Panc1 (cell line): Measurements from ENCODE around the gene FUCA2. TPM values are rescaled to one million over a fixed set of nuclear protein-coding genes. Genes with fewer than 3 reads are reported as not detected.

Experiments
- ATAC-seq: fragments of 200-7000 bp; cut with Tn5 transposase; 2 replicates; pipeline ENCODE4 v1.9.1; 2020; ENCODE audit warnings: mild to moderate bottlenecking, moderate library complexity
- BruUV-seq: library from RNA; stranded (reverse); fragments of 400-500 nt; replicated peaks from 2 replicates; lab custom pipeline; 2021; lab: Mats Ljungman, UMichigan
- CTCF ChIA-PET: fragments of 300-600 bp; sonication (Branson Sonifier 250); formaldehyde crosslinking; loops from one replicate; lab custom pipeline; 2022; ENCODE audit warnings: antibody characterized with exemption; lab: Charles Lee
- POLR2A ChIA-PET: fragments of 300-600 bp; sonication (Branson Sonifier 250); formaldehyde crosslinking; loops from one replicate; lab custom pipeline; 2022; ENCODE audit warnings: antibody characterized with exemption; lab: Charles Lee
- DNase-seq: peaks from one replicate; pipeline ENCODE4 v3.0.0-alpha.2; 2010; ENCODE audit warnings: low read depth, low spot score
- H3K27ac ChIP-seq: 2 replicates; pipeline ENCODE4 v1.5.1; 2011; ENCODE audit warnings: mild to moderate bottlenecking, low read length, inconsistent platforms
- H3K27me3 ChIP-seq: fragments of 200-500 bp; sonication (Bioruptor generic); 2 replicates; pipeline ENCODE4 v1.6.0; 2014; ENCODE audit warnings: low read length, inconsistent platforms; ENCODE audit not compliant: control insufficient read depth, insufficient read depth
- H3K36me3 ChIP-seq: fragments of 200-500 bp; sonication (Bioruptor generic); 2 replicates; pipeline ENCODE4 v1.5.1; 2014; ENCODE audit warnings: inconsistent platforms, mild to moderate bottlenecking, low read length, moderate library complexity; ENCODE audit not compliant: control insufficient read depth, insufficient read depth
- H3K4me1 ChIP-seq: 2 replicates; pipeline ENCODE4 v1.5.1; 2011; ENCODE audit warnings: inconsistent platforms, mild to moderate bottlenecking, low read length, moderate library complexity; ENCODE audit not compliant: control insufficient read depth, insufficient read depth
- H3K4me3 ChIP-seq, 2 experiments: 2 replicates each; pipeline ENCODE4 v1.5.1; 2011 to 2012; ENCODE audit warnings: low read depth in 2 of 2, low read length in 2 of 2, mild to moderate bottlenecking in 2 of 2, inconsistent platforms in 1 of 2, moderate library complexity in 1 of 2
- H3K9me3 ChIP-seq: fragments of 200-500 bp; sonication (Bioruptor generic); 2 replicates; pipeline ENCODE4 v1.5.1; 2014; ENCODE audit warnings: low read depth, mild to moderate bottlenecking, inconsistent platforms, low read length, moderate library complexity; ENCODE audit not compliant: control insufficient read depth, insufficient read depth
- POLR2AphosphoS5 ChIP-seq: IDR thresholded peaks from 2 replicates; pipeline ENCODE4 v1.6.1; 2012; ENCODE audit warnings: mild to moderate bottlenecking, low read depth, low read length, moderate library complexity
- SIN3A ChIP-seq: IDR thresholded peaks from 2 replicates; pipeline ENCODE4 v1.6.1; 2012; ENCODE audit warnings: low read depth, mild to moderate bottlenecking, low read length, moderate library complexity, borderline replicate concordance; ENCODE audit not compliant: insufficient read depth
- TCF7L2 ChIP-seq: IDR thresholded peaks from 2 replicates; pipeline ENCODE4 v1.6.1; 2011; ENCODE audit warnings: mild to moderate bottlenecking, low read depth, low read length, inconsistent platforms
- in situ Hi-C: cut with HindIII; loops from 2 replicates; pipeline ENCODE4 v1.10.0; 2016; ENCODE audit warnings: low sequenced_read_pairs, low pct_unique_long_range_greater_than_20kb
- intact Hi-C: fragments of 100-400 bp; cut with micrococcal nuclease; formaldehyde crosslinking; loops from one replicate; pipeline ENCODE4 v1.10.0; 2022; ENCODE audit not compliant: unreplicated experiment
- total RNA-seq: library from RNA; stranded (reverse); gene quantifications from one replicate; pipeline ENCODE4 v1.2.1, GENCODE V29; 2021; ENCODE audit not compliant: unreplicated experiment
- TF ChIP-seq, protein P1 (sequence below), 2 experiments: IDR thresholded peaks; 2 replicates each; pipeline ENCODE4 v1.6.1; 2011 to 2012; ENCODE audit warnings: low read depth in 2 of 2, control low read depth in 1 of 2, low read length in 1 of 2, mild to moderate bottlenecking in 1 of 2, moderate library complexity in 1 of 2; ENCODE audit not compliant: insufficient read depth in 1 of 2
- TF ChIP-seq, protein P2 (sequence below): fragments of 450-650 bp; IDR thresholded peaks from 2 replicates; pipeline ENCODE4 v1.5.1; 2017; ENCODE audit warnings: mild to moderate bottlenecking

The FUCA2 gene
- total RNA-seq, 1 experiment from 2014 or later, result 68.1 TPM

DNA sequence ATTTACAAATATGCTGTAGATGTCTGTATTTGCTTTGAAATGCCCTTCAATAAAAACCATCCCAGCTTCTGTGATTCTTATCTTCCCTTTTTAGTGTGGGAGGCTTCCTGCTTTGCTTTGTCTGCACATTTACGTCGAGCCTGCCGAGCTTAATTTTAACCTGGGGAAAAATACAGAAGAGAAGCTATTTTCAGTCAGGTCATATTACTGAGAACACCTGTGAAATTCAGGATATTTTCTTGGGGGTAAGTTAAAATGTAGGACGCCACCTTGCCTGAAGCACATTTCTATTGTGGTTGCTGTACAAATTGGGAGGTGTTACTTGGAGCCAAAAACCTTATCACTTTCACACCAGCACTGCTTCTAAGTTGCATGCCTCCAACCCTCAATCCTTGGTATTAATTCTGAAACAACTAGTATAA, 43.6 kb upstream of the FUCA2 start:
- in situ Hi-C loops, result no loop called here
- peaks cover 17% of the 10 kb centered on the region for H3K4me1 ChIP-seq
- CTCF ChIA-PET, result no interaction called here
- intact Hi-C loops, result no loop called here
- H3K4me3 ChIP-seq, result no peak overlapping the region
- H3K36me3 ChIP-seq, result no peaks in the 10 kb centered on the region
- TF ChIP-seq POLR2AphosphoS5, result no peak
- no peak for TF ChIP-seq SIN3A
- TF ChIP-seq, protein P1, sequence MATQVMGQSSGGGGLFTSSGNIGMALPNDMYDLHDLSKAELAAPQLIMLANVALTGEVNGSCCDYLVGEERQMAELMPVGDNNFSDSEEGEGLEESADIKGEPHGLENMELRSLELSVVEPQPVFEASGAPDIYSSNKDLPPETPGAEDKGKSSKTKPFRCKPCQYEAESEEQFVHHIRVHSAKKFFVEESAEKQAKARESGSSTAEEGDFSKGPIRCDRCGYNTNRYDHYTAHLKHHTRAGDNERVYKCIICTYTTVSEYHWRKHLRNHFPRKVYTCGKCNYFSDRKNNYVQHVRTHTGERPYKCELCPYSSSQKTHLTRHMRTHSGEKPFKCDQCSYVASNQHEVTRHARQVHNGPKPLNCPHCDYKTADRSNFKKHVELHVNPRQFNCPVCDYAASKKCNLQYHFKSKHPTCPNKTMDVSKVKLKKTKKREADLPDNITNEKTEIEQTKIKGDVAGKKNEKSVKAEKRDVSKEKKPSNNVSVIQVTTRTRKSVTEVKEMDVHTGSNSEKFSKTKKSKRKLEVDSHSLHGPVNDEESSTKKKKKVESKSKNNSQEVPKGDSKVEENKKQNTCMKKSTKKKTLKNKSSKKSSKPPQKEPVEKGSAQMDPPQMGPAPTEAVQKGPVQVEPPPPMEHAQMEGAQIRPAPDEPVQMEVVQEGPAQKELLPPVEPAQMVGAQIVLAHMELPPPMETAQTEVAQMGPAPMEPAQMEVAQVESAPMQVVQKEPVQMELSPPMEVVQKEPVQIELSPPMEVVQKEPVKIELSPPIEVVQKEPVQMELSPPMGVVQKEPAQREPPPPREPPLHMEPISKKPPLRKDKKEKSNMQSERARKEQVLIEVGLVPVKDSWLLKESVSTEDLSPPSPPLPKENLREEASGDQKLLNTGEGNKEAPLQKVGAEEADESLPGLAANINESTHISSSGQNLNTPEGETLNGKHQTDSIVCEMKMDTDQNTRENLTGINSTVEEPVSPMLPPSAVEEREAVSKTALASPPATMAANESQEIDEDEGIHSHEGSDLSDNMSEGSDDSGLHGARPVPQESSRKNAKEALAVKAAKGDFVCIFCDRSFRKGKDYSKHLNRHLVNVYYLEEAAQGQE (IDR thresholded peaks at IDR 0.05; ENCODE audit: insufficient read depth in 1 of 2, low read depth in 2 of 2, low read length in 1 of 2), result no peak
- no peak for TF ChIP-seq TCF7L2
- TF ChIP-seq, protein P2, sequence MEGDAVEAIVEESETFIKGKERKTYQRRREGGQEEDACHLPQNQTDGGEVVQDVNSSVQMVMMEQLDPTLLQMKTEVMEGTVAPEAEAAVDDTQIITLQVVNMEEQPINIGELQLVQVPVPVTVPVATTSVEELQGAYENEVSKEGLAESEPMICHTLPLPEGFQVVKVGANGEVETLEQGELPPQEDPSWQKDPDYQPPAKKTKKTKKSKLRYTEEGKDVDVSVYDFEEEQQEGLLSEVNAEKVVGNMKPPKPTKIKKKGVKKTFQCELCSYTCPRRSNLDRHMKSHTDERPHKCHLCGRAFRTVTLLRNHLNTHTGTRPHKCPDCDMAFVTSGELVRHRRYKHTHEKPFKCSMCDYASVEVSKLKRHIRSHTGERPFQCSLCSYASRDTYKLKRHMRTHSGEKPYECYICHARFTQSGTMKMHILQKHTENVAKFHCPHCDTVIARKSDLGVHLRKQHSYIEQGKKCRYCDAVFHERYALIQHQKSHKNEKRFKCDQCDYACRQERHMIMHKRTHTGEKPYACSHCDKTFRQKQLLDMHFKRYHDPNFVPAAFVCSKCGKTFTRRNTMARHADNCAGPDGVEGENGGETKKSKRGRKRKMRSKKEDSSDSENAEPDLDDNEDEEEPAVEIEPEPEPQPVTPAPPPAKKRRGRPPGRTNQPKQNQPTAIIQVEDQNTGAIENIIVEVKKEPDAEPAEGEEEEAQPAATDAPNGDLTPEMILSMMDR, result no peak
- POLR2A ChIA-PET, result no interaction called here
- BruUV-seq, result no TSS peak
- ATAC-seq (no peak), DNase-seq (no peak)
- H3K27me3 ChIP-seq, result no peaks in the 10 kb centered on the region
- no peaks in the 10 kb centered on the region for H3K9me3 ChIP-seq
- peak overlapping the region; percentile 48 for H3K27ac ChIP-seq

DNA sequence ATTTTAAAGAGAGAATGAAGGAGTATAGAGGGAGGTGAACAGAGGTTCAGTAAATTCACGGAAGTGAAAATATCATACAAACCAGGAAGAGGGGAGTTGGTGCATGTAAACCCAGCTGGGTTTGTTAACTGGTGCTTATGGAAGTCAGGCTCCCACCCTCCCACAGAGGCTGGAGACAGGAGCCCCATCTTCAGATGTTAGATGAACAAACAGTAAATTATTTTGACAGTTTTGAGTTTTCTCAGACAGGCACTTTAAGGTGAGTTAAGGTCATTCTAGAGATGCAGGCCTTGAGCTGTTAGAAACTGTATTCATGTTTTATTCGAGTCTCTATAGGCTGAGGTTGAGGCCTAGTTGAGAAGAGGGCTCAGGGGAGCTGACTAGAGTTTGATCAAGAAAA, 41.8 kb upstream of the FUCA2 start:
- no peaks in the 10 kb centered on the region for H3K27me3 ChIP-seq
- BruUV-seq, result no TSS peak
- no peak overlapping the region for H3K27ac ChIP-seq
- no peaks in the 10 kb centered on the region for H3K9me3 ChIP-seq
- ChIA-PET CTCF (no interaction called here), POLR2A (no interaction called here)
- DNase-seq (no peak), ATAC-seq (0 out of 2 replicates have a peak, but pooled peaks have one; percentile 33)
- TF ChIP-seq SIN3A (no peak), TCF7L2 (no peak), POLR2AphosphoS5 (no peak)
- TF ChIP-seq, protein P2, result no peak
- TF ChIP-seq, protein P1 (IDR thresholded peaks at IDR 0.05; ENCODE audit: insufficient read depth in 1 of 2, low read depth in 2 of 2, low read length in 1 of 2), result no peak
- no peak overlapping the region for H3K4me3 ChIP-seq
- H3K4me1 ChIP-seq, result peaks cover 20% of the 10 kb centered on the region
- intact Hi-C loops, result no loop called here
- H3K36me3 ChIP-seq, result no peaks in the 10 kb centered on the region
- in situ Hi-C loops, result no loop called here
